CD14-positive monocyte (primary cell): ENCODE measurements around the gene ERMN. TPM values are rescaled to one million over a fixed set of nuclear protein-coding genes. Genes with fewer than 3 reads are reported as not detected.

Source experiments
- DNase-seq, 3 donors: peaks; one replicate each; pipeline ENCODE4 v3.0.0-alpha.2; 2011 to 2022
- H2AFZ ChIP-seq: 2 replicates; pipeline ENCODE4 v1.6.0; 2012; ENCODE audit warnings: mild to moderate bottlenecking, low read depth, low read length, inconsistent platforms; ENCODE audit not compliant: insufficient read depth, poor library complexity, severe bottlenecking
- H3K27ac ChIP-seq, 2 donors: 1 replicate in 1 of 2; 2 replicates in 1 of 2; pipeline ENCODE4 v1.5.1; 2012 to 2013; ENCODE audit warnings: low read length in 2 of 2, control low read depth in 1 of 2, inconsistent platforms in 1 of 2, low read depth in 1 of 2, mild to moderate bottlenecking in 1 of 2
- H3K27me3 ChIP-seq, 2 donors: one replicate each; pipeline versions ENCODE4 v1.6.0 to v1.6.1; 2011 to 2013; ENCODE audit warnings: low read length in 2 of 2; ENCODE audit not compliant: control insufficient read depth in 2 of 2, insufficient read depth in 2 of 2
- H3K36me3 ChIP-seq, 2 donors: replicated peaks in 1 of 2; 1 replicate in 1 of 2; 2 replicates in 1 of 2; pipeline versions ENCODE4 v1.5.1 to v1.6.1; 2012 to 2013; ENCODE audit warnings: low read length in 2 of 2, control low read depth in 1 of 2, inconsistent platforms in 1 of 2, mild to moderate bottlenecking in 1 of 2; ENCODE audit not compliant: insufficient read depth in 2 of 2, control insufficient read depth in 1 of 2
- H3K4me1 ChIP-seq, 2 donors: 1 replicate in 1 of 2; 2 replicates in 1 of 2; pipeline versions ENCODE4 v1.5.1 to v1.6.1; 2012 to 2013; ENCODE audit warnings: low read length in 2 of 2, control low read depth in 1 of 2, inconsistent platforms in 1 of 2, mild to moderate bottlenecking in 1 of 2, moderate library complexity in 1 of 2; ENCODE audit not compliant: insufficient read depth in 2 of 2, control insufficient read depth in 1 of 2
- H3K4me2 ChIP-seq: replicated peaks from 2 replicates; pipeline ENCODE3; 2012; ENCODE audit warnings: low read length, moderate library complexity, mild to moderate bottlenecking; ENCODE audit not compliant: poor library complexity, severe bottlenecking; ENCODE audit errors: extremely low read depth
- H3K4me3 ChIP-seq, 3 experiments: fragments of 200-600 bp in 1 of 3; sonication (generic) in 1 of 3; replicated peaks in 1 of 3; 1 replicate in 2 of 3; 2 replicates in 1 of 3; pipeline ENCODE4 v1.5.1; 2011 to 2013; ENCODE audit warnings: low read length in 3 of 3, mild to moderate bottlenecking in 3 of 3, control low read depth in 2 of 3, low read depth in 2 of 3, inconsistent platforms in 1 of 3, moderate library complexity in 1 of 3
- H3K79me2 ChIP-seq: 2 replicates; pipeline ENCODE4 v1.6.0; 2012; ENCODE audit warnings: mild to moderate bottlenecking, control low read depth, inconsistent platforms, low read length, moderate library complexity; ENCODE audit not compliant: insufficient read depth
- H3K9ac ChIP-seq: 2 replicates; pipeline ENCODE4 v1.6.0; 2017; ENCODE audit warnings: low read length, mild to moderate bottlenecking; ENCODE audit not compliant: insufficient read depth, poor library complexity, severe bottlenecking
- H3K9me3 ChIP-seq, 2 donors: replicated peaks in 1 of 2; 1 replicate in 1 of 2; 2 replicates in 1 of 2; pipeline versions ENCODE4 v1.5.1 to v1.6.1; 2012 to 2013; ENCODE audit warnings: low read length in 2 of 2, control low read depth in 1 of 2; ENCODE audit not compliant: control insufficient read depth in 1 of 2, insufficient read depth in 1 of 2
- H4K20me1 ChIP-seq: 2 replicates; pipeline ENCODE4 v1.6.0; 2012; ENCODE audit warnings: mild to moderate bottlenecking, low read length, control low read depth, moderate library complexity; ENCODE audit not compliant: insufficient read depth
- H3K27ac Mint-ChIP-seq, 7 donors: one replicate each; pipeline ENCODE4 v1.8.0; 2020; ENCODE audit warnings: mild to moderate bottlenecking in 7 of 7, mixed read lengths in 7 of 7, moderate library complexity in 6 of 7, inconsistent platforms in 2 of 7
- H3K27me3 Mint-ChIP-seq, 3 donors: one replicate each; pipeline ENCODE4 v1.8.0; 2021 to 2022; ENCODE audit warnings: low read depth in 3 of 3, mild to moderate bottlenecking in 3 of 3, mixed read lengths in 3 of 3, moderate library complexity in 3 of 3, inconsistent platforms in 1 of 3
- H3K36me3 Mint-ChIP-seq, 2 donors: one replicate each; pipeline ENCODE4 v1.8.0; 2020; ENCODE audit warnings: mixed read lengths in 2 of 2, inconsistent platforms in 1 of 2, mild to moderate bottlenecking in 1 of 2
- H3K4me1 Mint-ChIP-seq: one replicate; pipeline ENCODE4 v1.8.0; 2020; ENCODE audit warnings: mild to moderate bottlenecking, mixed read lengths
- H3K4me3 Mint-ChIP-seq, 2 donors: one replicate each; pipeline ENCODE4 v1.8.0; 2020; ENCODE audit warnings: mild to moderate bottlenecking in 2 of 2, mixed read lengths in 2 of 2, moderate library complexity in 1 of 2
- H3K9me3 Mint-ChIP-seq, 7 donors: one replicate each; pipeline ENCODE4 v1.8.0; 2020 to 2022; ENCODE audit warnings: mixed read lengths in 7 of 7, mild to moderate bottlenecking in 6 of 7, moderate library complexity in 6 of 7, inconsistent platforms in 2 of 7
- WGBS: methylation state at CpG from one replicate; pipeline ENCODE4 v1.1.5; 2013; ENCODE audit warnings: missing lambda C conversion rate; ENCODE audit not compliant: insufficient coverage; 5-methylcytosine and 5-hydroxymethylcytosine counted together
- intact Hi-C, 2 donors: fragments of 100-400 bp; cut with micrococcal nuclease; formaldehyde crosslinking; loops; one replicate each; pipeline versions ENCODE4 v1.15.0 to v1.15.1; 2023
- polyA plus RNA-seq, 3 donors: library from polyadenylated mRNA; depleted of rRNA in 1 of 3; unstranded in 2 of 3; stranded (reverse) in 1 of 3; fragments of 300-500 nt in 2 of 3; fragments of >200 nt in 1 of 3; fragmentation: Illumina TruSeq in 2 of 3; gene quantifications; 1 replicate in 2 of 3; 2 replicates in 1 of 3; pipeline ENCODE4 v1.2.3, GENCODE V29; 2012 to 2021
- TF ChIP-seq, protein P1 (sequence below): fragments of 200-600 bp; IDR thresholded peaks from one replicate; pipeline ENCODE4 v1.8.0; 2022; ENCODE audit warnings: antibody characterized with exemption, mild to moderate bottlenecking

The ERMN gene
- polyA plus RNA-seq, 3 donors: 0.19 to 3.9 TPM; not detected in 1

GRCh38 chr2:157319795-157320194, 5.8 kb downstream of the ERMN start:
- no peak overlapping the region for H3K27ac Mint-ChIP-seq
- Histone ChIP-seq H3K9me3 (no peaks in the 10 kb centered on the region), H3K79me2 (no peaks in the 10 kb centered on the region), H3K9ac (no peak overlapping the region), H3K4me3 (no peak overlapping the region), H3K27me3 (no peaks in the 10 kb centered on the region), H3K36me3 (no peaks in the 10 kb centered on the region), H3K4me1 (peaks cover 8 to 9% of the 10 kb centered on the region in 2 donors), H4K20me1 (no peaks in the 10 kb centered on the region), H2AFZ (no peak overlapping the region), H3K4me2 (no peak overlapping the region), H3K27ac (no peak overlapping the region)
- DNase-seq: no peak
- WGBS: no CpG with 5 or more reads among the region's 2 CpGs
- H3K4me1 Mint-ChIP-seq: peaks cover 7% of the 10 kb centered on the region
- intact Hi-C loops: loop anchor here in 1 of 2 donors (10.0 kb wide), 2 partner anchors 115 to 175 kb away; no protein-coding TSS in a partner anchor
- no peaks in the 10 kb centered on the region for H3K9me3 Mint-ChIP-seq
- TF ChIP-seq, protein P1, sequence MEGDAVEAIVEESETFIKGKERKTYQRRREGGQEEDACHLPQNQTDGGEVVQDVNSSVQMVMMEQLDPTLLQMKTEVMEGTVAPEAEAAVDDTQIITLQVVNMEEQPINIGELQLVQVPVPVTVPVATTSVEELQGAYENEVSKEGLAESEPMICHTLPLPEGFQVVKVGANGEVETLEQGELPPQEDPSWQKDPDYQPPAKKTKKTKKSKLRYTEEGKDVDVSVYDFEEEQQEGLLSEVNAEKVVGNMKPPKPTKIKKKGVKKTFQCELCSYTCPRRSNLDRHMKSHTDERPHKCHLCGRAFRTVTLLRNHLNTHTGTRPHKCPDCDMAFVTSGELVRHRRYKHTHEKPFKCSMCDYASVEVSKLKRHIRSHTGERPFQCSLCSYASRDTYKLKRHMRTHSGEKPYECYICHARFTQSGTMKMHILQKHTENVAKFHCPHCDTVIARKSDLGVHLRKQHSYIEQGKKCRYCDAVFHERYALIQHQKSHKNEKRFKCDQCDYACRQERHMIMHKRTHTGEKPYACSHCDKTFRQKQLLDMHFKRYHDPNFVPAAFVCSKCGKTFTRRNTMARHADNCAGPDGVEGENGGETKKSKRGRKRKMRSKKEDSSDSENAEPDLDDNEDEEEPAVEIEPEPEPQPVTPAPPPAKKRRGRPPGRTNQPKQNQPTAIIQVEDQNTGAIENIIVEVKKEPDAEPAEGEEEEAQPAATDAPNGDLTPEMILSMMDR: no peak
- H3K4me3 Mint-ChIP-seq: no peak overlapping the region
- H3K27me3 Mint-ChIP-seq: no peaks in the 10 kb centered on the region
- peaks cover 0 to 2% of the 10 kb centered on the region in 2 donors for H3K36me3 Mint-ChIP-seq

GRCh38 chr2:157318884-157319283, 6.7 kb downstream of the ERMN start:
- Histone ChIP-seq H3K4me1 (peaks cover 8 to 9% of the 10 kb centered on the region in 2 donors), H2AFZ (no peak overlapping the region), H3K79me2 (no peaks in the 10 kb centered on the region), H3K27me3 (no peaks in the 10 kb centered on the region), H3K4me2 (no peak overlapping the region), H3K9me3 (no peaks in the 10 kb centered on the region), H3K4me3 (no peak overlapping the region), H3K9ac (no peak overlapping the region), H3K27ac (no peak overlapping the region), H3K36me3 (no peaks in the 10 kb centered on the region), H4K20me1 (no peaks in the 10 kb centered on the region)
- H3K27me3 Mint-ChIP-seq: no peaks in the 10 kb centered on the region
- TF ChIP-seq, protein P1: no peak
- H3K27ac Mint-ChIP-seq: no peak overlapping the region
- peaks cover 0 to 2% of the 10 kb centered on the region in 2 donors for H3K36me3 Mint-ChIP-seq
- H3K4me3 Mint-ChIP-seq: no peak overlapping the region
- intact Hi-C loops: no loop called here
- WGBS: 83% methylated on average over 2 of the region's 2 CpGs
- no peak for DNase-seq
- H3K9me3 Mint-ChIP-seq: no peaks in the 10 kb centered on the region
- peaks cover 7% of the 10 kb centered on the region for H3K4me1 Mint-ChIP-seq
